Stimulated activated CD4-positive, alpha-beta T cell treated with anti-CD3 and anti-CD28 coated beads, Interleukin-15, amount 100 ng/mL, for 48 hours (primary cell): ENCODE results near the gene ZFR.
"Not testable (repeated sequence)": the region's sequence is repeated elsewhere in the genome, so short reads cannot be mapped to it uniquely, and the experiment has no call there.

ENCODE experiments used
- DNase-seq, 2 donors: peaks; one replicate each; pipeline ENCODE4 v3.0.0-alpha.2; 2020; ENCODE audit warnings: low read depth in 2 of 2

ZFR gene

DNA sequence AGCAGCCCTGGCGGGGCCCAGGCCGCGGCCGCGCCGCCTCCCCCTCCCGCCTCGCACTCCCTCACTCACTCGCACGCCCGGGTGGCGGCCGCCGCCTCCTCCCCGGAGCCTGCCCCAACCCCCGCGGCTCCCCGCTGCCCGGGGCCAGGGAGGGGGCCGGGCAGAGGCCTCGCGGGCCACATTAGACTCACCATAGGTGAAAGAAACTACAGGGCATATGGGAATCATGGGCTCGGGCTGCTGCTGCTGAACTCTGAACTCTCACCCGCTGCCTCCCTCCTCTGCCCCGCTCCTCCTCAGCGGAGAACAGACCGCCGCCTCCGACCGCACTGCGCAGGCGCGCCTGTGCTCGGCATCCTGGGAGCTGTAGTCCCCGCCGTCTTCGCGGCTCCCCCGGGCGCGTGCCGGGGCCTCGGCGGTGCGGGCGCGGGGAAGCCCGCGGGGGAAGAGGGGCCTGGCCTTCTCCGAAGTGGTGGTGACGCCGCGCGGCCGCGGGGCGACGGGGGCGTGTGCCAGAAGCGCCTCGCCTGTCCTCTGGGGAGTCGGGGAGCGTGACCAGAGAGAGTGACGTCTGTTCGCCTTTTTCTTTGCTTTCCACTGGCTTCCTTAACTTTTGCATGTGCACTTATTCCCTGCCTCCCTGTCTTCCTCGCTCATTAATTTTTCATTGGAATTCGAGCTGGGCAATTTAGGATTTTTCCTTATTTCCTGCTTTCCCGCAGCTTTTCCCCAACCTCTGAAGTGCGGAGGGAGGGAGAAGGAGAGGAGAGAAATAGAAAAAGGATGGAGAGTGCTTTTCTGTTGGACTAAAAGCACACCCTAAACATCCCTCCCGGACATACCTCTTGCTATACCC, at the start of gene ZFR:
ZFR (minus strand) TSS at position 310 of the 856 bp plus-strand sequence; CDS start at position 228, 82 bp downstream.
- peak; percentile 89 to 90 for DNase-seq

DNA sequence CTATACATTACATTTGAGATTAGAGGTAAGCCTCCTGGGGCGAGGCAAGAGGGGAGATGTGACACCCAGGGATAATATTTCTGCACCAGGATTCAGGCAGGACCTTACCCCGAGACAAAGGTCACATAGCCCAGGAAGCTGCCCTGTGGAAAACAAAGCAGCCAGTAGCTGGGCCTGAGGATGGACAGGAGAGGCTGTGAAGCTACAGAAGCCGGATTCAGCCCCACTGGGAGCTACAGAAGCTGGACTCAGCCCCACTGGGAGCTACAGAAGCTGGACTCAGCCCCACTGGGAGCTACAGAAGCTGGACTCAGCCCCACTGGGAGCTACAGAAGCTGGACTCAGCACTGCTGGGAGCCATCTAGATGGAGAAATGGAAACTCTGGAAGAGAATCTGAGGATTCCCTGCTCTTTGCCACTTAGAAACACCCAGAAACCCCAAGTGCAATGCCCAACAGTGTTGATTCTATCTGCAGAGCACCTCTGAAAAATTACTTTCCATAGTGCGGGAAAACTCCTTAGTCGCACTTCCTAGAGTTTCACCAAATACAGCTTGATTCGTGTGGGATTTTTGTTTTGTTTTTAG, 46.5 kb upstream of the ZFR start:
- no peak for DNase-seq

DNA sequence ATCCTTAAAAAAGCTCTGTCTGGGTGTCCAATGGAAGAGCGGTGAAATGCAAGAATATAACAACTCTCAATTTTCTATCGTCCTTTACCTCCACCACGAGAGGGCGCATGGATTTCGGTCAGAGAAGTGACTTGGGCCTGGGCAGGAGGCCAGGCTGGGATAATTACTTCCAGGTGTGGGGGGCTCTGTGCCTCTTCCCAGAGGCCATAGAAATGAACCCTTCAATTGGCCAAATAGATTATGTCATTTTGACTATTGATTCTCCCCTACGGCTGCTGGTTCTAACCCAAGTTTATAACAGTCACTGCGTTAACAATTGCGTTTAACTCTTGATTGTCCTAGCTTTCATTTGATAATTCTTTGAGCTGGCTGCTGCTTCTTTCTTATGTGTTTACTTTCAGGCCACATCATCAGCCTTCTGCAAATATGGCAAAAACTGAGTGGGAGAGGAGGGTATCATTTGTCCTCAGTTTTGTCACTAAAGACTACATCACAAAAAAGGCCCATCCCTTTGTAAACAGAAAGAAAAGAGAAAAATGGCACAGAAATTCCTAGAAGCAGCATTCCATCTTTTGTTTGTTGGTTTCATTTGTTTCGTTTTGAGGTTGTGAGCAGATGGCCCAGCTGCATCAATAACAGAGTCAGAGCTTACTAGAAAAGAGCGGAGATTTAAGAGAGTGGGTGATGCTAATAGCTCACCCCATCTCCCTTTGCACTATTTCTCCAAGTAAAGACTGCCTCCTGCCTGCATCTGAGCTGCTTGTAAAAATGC, 45.4 kb upstream of the ZFR start:
- peak; percentile 33 to 63 for DNase-seq

DNA sequence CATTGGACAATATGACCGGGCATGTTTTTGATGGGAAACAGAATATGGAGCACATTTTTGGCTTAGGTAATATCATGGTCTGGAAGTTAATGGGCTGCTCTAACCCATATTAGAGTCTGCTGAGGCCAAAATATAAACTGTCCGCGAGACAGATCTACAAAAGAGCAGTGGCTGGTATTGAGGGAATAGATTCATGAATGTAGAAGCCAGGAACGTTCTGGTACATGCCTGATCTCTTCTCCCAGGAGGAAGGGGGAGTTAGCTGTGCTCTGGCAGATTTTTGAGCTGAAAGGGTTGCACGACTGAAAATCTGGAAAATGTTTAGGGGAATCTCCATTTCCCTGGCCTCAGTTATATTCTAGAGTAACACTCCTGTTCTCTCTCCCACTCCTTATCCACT, 42.9 kb upstream of the ZFR start:
- no peak for DNase-seq

DNA sequence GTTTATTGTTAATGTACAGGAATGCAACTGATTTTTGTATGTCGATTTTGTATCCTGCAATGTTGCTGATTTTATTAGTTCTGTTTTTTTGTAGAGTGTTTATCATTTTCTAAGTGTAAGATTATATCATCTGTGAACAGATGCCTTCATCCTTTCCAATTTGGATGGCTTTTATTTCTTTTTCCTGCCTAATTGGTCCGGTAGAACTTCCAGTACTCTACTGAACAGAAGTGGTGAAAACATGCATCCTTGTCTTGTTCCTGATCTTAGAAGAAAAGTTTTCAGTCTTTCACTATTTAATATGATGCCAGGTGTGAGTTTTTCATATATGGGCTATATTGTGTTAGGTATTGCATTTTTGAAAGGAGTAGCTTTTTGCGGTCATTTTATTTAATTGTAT, 42.5 kb upstream of the ZFR start:
- DNase-seq: no peak

DNA sequence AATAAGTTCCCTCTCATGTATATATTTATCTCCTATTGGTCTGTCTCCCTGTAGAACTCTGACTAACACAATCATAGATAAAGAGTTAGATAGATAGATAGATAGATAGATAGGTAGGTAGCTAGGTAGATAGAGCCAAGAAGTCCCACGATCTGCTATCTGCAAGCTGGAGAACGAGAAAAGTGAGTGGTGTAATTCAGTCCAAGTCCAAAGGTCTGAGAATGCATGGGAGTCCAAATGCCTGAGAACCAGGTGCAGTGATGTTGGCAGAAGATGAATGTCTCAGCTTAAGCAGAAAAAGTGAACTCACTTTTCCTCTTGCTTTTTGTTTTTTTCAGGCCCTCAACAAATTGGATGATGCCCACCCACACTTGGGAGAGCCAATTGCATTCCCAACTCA, 37.7 kb upstream of the ZFR start:
- no peak for DNase-seq

DNA sequence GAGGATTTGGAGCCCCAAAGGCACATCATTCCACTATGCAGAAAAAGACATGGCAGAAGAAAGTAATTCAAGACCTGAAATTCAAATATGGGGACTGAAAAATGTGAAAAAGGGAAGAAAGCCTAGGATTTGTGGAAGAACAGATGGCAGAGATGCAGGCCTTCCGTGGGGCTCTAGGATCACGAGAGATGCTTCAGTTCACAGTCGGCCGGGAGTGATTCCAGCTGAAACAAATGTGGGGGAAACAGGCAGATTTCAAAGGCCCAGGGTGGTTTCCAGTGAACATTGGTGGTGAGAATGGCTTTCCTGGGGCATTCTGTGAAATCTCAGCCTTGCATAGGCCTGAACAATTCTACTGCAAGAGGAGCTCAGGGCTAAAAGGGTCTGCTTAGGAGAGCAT, 34.6 kb upstream of the ZFR start:
- DNase-seq: no peak

DNA sequence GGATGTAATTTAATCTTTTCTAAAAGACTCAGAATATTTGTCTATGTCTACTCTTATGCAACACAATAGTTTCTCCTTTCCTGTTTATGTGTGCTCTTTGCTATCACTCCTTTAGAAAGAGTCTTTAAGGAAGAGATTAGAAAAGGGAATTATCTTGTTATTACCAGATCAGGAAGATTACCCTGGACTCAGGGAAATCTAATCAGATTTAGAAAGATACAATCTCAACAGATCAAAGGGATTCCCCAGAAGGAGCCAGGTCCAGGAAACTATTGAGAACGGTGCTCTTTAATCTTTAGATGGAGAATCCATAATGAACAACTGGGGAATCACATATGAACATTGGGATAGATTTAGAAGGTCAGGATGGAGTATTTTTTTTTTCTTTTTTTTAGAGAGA, 32.4 kb upstream of the ZFR start:
- DNase-seq: no peak

DNA sequence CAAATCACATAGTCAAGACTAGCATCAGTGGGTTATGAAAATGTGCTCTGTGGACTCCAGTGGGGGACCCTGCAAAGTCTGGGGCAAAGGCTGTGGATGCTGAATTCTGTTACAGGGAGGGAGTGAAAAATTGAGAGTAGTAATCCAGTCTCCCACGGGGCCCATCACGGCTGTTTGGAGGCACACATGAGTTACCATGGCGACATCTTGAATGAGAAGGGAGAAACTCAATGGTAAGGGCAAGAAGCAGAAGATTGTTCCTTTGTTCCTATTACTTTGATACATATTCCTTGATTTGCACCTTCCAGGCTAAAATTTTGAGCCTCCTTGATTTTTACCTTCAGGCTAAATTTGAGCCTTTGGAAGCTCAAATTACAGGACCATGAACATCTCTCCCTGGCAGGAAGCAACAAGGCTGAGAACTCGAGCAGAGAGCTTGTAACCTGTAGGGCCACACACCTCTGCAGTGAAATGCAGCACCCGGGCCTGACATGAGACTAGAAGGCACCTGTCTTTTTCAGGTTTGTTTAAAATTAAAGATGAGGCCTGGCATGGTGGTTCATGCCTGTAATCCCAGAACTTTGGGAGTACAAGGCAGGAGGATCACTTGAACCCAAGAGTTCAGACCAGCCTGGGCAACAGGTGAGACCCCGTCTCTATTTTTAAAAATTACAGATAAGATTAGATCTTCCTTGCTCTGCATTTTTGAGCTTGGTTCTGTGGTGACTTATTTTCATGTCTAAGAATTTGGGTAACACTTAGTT, 31.0 kb upstream of the ZFR start:
- no peak for DNase-seq

DNA sequence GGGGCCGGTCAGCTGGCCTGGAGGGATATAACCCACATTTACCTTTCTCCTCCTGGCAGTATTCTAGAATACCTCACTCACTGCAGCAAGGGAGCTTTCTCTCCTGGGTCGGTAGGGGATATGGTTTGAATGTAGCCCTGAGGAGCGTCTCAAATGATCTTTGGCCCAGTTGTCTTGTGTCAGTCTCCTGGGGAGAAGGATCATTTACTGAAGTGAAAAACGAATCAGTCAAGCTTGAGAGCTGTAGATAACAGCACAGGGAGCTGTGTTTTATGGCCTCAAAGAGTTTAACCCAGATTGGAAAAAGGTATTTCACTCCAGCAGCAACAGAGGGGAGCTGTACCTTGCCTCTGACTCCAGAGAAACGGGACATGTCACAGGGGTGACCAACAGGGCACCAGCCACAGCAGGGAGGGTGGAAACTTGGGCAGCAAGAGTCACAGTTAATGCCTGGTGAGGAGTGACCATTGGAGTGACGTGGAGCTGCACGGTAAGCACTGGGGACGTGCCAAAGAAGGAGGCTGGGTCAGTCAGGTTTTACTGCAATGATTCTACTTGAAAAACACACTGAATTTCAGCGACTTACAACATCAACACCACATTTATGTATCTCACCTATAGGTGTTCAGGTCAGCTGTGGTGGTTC, 29.8 kb upstream of the ZFR start:
- no peak for DNase-seq

DNA sequence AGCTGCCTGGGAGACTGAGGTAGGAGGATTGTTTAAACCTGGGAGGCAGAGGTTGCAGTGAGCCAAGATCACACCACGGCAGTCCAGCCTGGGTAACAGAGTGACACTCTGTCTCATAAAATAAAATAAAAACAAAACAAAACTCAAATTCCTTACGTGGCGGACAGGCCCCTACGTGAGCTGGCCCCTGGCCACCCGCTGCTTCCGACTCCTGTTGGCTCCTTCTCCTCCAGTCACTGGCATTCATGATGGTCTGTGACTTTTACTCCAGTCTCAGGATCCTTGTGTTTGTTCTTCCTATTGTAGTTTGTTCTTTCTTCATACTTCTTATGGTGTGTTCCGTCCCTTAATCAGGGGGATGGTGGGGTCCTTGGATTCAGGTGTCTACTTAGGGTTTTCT, 28.5 kb upstream of the ZFR start:
- no peak for DNase-seq

DNA sequence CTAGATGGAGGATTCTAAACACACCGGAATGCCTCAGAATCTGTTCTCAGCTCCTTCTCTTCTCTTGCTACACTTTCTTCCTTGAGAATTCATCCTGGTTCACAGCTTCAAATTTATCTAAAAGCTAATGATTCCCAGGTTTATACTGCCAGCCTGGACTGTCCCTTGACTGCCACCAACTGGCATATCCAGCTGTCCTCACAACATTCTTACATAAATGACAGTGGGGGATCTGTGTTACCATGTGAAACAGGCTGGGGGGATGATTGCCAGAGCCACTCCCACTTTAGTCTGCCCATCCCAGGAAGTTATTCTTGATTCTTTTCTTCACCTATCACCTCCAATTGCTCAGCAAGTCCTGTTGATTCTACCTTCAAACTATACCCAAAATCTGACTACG, 27.2 kb upstream of the ZFR start:
- no peak for DNase-seq

DNA sequence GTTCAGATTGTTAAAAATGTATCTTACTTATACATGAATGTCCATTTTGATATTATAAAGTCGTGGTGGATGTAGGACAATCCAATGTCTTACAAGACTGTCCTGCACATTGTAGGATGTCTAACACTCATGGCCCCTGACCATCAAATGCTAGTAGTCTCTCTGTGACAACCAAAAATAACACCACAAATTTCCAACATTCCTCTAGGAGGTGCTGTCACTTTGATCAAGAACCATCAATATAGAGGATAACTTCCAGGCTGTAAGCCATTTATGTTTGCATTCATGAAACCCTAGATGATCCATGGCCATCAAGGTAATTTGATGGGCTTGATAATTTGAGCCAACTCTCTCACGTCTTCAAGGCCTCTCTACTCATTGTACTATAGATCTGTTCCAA, 20.5 kb upstream of the ZFR start:
- no peak for DNase-seq

DNA sequence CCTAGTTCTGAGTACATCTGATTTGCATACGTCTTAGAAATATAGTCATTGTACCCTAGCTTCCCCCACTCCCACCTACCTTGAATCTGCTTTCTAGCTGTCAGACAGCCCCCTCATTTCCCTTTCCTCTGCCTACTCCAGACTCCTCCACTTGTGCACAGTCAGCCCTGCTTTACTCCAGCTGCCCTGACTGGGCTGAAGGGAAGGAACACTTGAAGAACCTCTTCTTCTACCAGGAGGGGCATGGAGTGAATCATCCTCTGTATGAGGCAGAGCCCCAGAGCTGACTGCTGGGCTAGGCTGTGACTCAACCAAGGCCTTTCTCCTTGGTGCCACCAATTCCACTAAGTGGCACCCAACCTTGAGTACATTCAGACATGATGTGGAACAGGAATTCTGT, 18.1 kb upstream of the ZFR start:
- DNase-seq: peak; percentile 44 to 51

DNA sequence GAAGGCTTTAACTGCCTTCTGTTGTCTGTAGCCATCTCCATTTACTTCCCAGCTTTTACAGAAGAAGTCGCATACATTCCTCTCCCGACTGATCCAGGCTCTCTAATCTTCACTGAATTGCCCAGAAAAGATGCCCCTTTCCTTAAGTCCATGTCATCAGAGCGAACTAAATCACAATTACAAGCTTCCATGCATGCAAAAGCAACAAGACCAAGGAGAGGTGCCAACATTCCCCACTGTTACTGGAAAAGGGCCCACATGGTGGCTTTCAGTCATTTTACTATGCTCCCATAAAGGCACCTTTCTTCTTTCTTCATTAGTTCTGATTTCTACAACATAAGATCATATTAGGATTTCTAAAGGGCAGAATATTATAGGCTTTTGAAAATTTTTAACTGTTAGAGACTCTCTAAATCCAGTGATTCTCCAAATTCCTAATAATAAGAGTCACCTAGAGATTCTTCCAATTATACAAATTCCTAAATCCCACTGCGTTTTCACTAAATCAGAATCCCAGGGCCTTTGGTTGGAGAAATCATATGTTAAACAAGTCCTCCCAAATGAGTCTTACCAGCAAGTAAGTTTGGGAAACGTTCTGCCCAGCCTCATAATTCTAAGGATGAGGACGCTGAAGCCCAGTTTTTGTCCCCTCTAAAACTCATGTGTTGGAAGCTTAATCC, 17.0 kb upstream of the ZFR start:
- no peak for DNase-seq

DNA sequence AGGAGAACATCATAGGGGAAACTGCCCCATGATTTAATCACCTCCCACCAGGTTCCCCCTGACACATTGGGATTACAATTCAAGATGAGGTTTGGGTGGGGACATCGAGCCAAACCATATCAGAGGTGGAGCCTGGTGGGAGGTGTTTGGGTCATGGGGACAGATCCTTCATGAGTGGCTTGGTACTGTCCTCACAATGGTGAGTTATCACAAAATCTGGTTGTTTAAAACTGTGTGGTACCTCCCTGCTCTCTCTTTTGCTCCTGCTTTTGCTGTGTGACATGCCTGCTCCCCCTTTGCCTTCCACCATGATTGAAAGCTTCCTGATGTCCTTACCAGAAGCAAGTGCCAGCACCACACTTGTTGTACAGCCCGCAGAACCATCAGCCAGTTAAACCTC, 16.2 kb upstream of the ZFR start:
- no peak for DNase-seq

DNA sequence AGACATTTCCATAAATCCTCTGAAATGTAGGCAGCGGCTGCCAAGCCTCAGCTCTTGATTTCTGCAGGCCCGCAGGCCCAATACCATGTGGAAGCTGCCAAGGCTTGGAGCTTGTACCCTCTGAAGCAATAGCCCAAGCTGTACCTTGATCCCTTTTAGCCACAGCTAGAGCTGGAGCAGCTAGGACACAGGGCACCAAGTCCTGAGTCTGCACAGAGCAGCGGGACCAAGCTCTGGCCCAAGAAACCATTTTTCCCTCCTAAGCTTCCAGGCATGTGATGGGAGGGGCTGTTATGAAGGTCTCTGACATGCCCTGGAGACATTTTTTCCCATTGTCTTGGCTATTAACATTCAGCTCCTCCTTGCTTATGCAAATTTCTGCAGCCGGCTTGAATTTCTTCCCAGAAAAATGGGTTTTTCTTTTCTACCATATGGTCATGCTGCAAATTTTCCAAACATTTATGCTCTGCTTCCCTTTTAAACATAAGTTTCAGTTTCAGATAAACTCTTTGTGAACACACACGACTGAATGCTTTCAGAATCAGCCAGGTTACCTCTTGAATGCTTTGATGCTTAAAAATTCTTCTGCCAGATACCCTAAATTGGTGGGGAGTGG, 14.4 kb upstream of the ZFR start:
- DNase-seq: no peak

DNA sequence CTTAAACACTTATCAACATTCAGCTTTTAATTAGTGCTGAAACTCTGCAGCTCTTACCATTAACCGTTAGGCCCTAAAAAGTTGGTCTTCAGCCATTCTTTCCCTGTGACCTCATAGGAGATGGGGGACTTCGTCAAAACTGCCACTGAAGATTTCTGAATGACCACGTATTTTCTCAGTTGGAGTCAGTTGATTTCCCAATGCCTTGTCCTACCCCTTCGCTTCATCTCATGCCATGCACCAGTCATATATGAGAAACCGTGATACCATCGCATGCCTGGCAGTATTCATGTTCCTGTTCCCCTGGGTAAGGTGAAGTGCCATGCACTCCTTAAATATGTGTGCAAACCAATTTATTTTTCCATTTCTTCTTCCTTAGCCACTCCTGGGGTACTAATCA, 10.8 kb upstream of the ZFR start:
- no peak for DNase-seq

DNA sequence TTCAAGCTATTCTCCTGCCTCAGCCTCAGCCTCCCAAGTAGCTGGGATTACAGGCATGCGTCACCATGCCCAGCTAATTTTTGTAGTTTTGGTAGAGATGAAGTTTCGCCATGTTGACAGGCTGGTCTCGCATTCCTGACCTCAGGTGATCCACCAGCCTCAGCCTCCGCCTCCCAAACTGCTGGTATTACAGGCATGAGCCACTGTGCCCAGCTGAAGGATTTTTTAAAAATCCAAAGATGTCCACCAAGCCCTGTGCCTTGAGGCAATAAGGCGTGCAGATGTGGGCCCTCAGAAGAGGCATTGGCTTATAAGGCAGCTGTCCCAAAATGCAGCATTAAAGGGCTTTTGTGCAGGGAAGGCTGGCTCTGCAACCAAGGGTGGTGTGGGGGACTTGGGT, 10.3 kb upstream of the ZFR start:
- no peak for DNase-seq

DNA sequence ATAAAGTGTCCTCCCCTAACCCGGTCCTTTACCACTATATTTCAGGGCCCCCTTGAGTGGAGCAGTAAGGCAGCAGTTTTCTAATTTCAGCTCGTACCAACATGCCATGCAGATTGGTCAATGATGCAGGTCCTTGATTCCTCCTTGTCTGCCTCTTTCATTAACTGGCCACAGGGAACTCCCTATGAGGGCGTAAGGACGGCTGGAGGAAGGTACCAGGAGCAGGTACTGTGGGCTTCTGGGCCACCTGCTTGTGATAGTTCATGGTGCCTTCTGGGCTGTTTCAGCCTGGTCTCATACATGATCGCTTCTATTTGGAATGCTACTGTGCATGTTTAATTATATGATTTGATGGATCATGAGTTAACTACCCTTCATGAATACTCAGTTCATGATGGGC, 9.4 kb upstream of the ZFR start:
- DNase-seq: no peak

DNA sequence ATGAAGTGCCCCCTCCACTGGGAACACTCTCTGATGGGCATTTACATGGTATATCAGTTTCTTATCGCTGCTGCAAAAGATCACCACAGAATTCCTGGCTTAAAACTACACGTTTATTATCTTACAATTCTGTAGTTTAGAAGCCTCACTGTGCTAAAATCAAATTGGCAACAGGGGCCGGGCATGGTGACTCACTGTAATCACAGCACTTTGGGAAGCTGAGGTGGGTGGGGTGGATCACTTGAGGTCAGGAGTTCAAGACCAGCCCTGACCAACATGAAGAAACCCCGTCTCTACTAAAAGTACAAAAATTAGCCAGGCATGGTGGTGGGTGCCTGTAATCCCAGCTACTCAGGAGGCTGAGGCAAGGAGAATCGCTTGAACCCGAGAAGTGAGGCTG, 7.8 kb upstream of the ZFR start:
- not testable (repeated sequence) for DNase-seq
